Measurements from ENCODE around the gene LYPD5.

LYPD5 gene

DNA sequence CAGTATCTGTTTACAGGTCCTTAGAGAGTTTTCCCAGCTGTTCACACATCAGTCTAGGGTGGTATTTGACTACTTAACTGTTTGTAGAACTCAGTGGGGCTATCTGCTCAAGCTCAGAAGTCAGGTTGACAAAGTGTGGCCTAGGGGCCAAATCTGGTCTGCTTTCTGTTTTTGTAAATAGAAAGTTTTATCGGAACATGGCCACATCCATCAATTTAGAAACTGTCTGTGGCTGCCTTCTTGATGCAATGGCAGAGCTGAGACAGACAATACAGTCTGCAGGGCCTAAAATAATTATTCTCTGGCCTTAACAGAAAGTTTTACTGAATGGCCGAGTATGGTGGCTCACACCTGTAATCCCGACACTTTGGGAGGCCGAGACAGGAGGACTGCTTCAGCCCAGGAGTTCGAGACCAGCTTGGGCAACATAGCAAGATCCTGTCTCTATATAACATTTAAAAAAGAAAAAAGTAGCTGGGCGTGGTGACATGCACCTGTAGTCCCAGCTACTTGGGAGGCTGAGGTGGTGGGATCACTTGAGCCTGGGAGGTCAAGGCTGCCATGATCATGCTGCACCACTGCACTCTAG, 49.9 kb downstream of the LYPD5 start:
- no peak for DNase-seq (ENCODE audit: low read depth)

DNA sequence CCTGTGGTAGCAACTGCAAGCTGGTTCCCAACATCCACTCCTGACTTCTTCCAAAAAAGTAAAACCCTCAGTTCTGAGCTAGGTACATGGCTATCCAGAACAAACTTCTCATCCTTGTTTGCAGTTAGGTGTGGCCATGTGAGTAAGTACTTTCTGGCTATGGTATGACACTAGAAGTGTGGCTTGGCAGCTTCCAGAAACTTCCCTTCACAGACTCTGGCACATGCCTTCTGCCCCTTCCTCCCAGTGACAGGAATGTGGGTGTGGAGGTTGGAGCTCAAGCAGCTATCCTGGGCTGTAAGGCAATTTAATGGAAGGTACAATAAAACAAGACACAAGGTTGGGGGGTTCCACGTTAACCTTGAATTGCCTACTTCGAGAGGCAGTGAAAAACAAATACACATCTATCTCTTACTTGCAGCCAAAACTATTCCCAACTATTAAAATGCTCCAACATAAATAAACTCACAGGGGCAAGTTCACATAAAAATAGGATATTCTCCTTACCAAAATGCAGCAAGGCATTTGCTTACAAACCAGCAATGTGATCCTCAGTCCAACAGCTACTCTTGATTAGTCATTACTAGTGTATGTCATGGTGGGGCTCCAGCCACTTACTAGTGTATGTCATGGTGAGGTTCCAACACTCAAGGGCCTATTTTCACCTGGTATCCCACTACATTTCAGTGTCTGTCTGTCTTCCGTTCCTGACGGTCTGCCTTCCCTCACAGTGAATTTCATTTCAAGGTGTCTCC, 50.6 kb downstream of the LYPD5 start:
- DNase-seq (ENCODE audit: low read depth) = no peak

DNA sequence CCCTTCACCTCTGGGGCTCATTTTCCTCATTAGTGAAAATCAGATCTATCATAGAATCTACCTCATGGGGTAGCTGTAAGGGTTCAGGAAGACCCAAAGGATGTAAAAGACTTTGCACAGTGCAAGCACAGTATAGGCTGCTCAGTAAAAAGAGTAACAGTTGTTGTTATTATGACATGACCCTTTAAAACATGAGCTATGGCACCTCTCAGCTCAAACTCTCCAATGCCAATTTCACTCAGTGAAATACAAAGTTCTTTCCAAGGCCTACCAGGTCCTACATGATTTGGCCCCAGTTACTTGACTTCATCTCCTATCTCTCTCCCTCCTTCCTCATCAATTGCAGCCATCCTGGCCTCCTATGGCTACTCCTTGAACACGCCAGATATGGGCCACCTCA, 52.3 kb downstream of the LYPD5 start:
- no peak for DNase-seq (ENCODE audit: low read depth)

DNA sequence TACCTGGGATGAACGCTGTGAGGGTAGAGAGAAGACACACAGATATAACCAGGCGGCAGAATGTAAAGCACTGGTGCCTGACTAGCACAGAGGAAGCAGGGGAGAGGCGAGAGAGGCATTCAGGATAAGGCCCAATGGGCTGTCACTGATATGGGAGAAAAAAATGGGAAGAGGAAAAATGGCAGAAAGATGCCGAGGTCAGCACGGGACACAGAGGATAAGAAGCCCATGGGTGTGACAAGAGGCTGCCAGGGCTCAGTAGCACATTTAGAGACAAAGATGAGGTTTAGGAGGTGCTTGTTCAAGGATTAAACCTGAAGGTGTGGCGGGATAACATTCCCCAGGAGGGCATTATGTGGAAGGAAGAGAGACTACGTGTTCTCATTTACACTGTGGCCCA, 53.1 kb downstream of the LYPD5 start:
- no peak for DNase-seq (ENCODE audit: low read depth)

GRCh38 chr19:43748685-43749084, 53.6 kb downstream of the LYPD5 start:
- DNase-seq (ENCODE audit: low read depth) = no peak

DNA sequence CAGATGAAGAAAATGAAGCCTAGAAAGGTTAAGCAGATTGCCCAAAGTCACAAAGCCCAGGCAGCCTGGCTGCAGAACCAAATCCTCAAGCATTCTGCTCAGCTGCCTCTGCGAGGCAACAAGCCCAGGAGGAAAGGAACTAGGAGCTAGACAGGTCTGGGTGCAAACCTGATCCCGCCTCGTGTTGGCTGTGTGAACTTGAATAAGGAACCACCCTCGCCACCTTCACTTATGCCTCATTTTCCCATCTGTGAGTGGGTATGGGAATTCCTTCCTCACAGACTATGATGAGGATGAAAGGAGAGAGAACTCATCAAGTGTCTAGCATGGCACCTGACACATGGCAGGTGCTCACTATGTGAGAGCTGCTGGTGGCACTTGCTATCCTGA, 54.0 kb downstream of the LYPD5 start:
- no peak for DNase-seq (ENCODE audit: low read depth)

GRCh38 chr19:43747557-43748204, 54.6 kb downstream of the LYPD5 start:
- DNase-seq (ENCODE audit: low read depth) = no peak
